HepG2 (cell line): ENCODE results near the gene SRRM2. TPM values are rescaled to one million over a fixed set of nuclear protein-coding genes. Genes with fewer than 3 reads are reported as not detected.

ENCODE experiments used
- ATF7-NPFF ChIP-seq: sonication (generic); formaldehyde crosslinking; IDR thresholded peaks from 2 replicates; pipeline ENCODE4 v1.8.1; 2023; ENCODE audit warnings: mild to moderate bottlenecking, low read depth, missing genetic modification reagents, moderate library complexity
- CAMTA2 ChIP-seq: sonication (generic); formaldehyde crosslinking; IDR thresholded peaks from 2 replicates; pipeline ENCODE4 v1.4.0; 2020; ENCODE audit warnings: mild to moderate bottlenecking, missing genetic modification reagents, borderline replicate concordance
- CHD2 ChIP-seq: IDR thresholded peaks from 2 replicates; pipeline ENCODE4 v1.6.1; 2011; ENCODE audit warnings: low read depth, low read length, improper control_type of control experiment
- CHD4 ChIP-seq: fragments of 200-600 bp; sonication (generic); IDR thresholded peaks from 2 replicates; pipeline ENCODE4 v1.7.0; 2017; ENCODE audit warnings: mild to moderate bottlenecking, low read length, borderline replicate concordance
- DNMT3B ChIP-seq: conservative IDR thresholded peaks from 2 replicates; pipeline ENCODE4 v1.6.1; 2016; ENCODE audit warnings: missing biosample characterization, control low read depth
- FIP1L1 ChIP-seq: fragments of 200-400 bp; formaldehyde crosslinking; IDR thresholded peaks from 2 replicates; pipeline ENCODE4 v1.6.1; 2018; ENCODE audit warnings: low read depth, mild to moderate bottlenecking, low read length, moderate library complexity, borderline replicate concordance; ENCODE audit not compliant: insufficient read depth
- FLYWCH1 ChIP-seq: sonication (generic); formaldehyde crosslinking; IDR thresholded peaks from 2 replicates; pipeline ENCODE4 v1.8.1; 2023; ENCODE audit warnings: mild to moderate bottlenecking, missing genetic modification reagents
- GZF1 ChIP-seq: sonication (generic); formaldehyde crosslinking; IDR thresholded peaks from 2 replicates; pipeline ENCODE4 v1.5.1; 2020; ENCODE audit warnings: mild to moderate bottlenecking, missing genetic modification reagents
- IRF2 ChIP-seq: IDR thresholded peaks from 2 replicates; pipeline ENCODE4 v1.6.1; 2018; ENCODE audit warnings: missing genetic modification reagents, missing compliant biosample characterization
- KDM3A ChIP-seq: IDR thresholded peaks from 2 replicates; pipeline ENCODE4 v1.6.1; 2018; ENCODE audit warnings: low read depth, missing compliant biosample characterization
- LCORL ChIP-seq, 2 experiments: fragments of 450-650 bp in 1 of 2; sonication (generic) in 1 of 2; formaldehyde crosslinking in 1 of 2; IDR thresholded peaks; 2 replicates each; pipeline versions ENCODE4 v1.5.0 to v1.6.1; 2017 to 2020; ENCODE audit warnings: antibody characterized with exemption in 1 of 2, missing genetic modification reagents in 1 of 2
- MTA3 ChIP-seq: sonication (generic); formaldehyde crosslinking; IDR thresholded peaks from 2 replicates; pipeline ENCODE4 v1.4.0; 2020; ENCODE audit warnings: missing genetic modification reagents
- MXD4 ChIP-seq: IDR thresholded peaks from 2 replicates; pipeline ENCODE4 v1.6.1; 2016; ENCODE audit warnings: mild to moderate bottlenecking, missing biosample characterization, missing genetic modification reagents
- NCOA2 ChIP-seq: sonication (generic); formaldehyde crosslinking; IDR thresholded peaks from 2 replicates; pipeline ENCODE4 v1.8.0; 2022; ENCODE audit warnings: inconsistent platforms
- NFKBIZ ChIP-seq: IDR thresholded peaks from 2 replicates; pipeline ENCODE4 v1.6.1; 2018; ENCODE audit warnings: missing genetic modification reagents, missing compliant biosample characterization
- NKX3-1 ChIP-seq: sonication (generic); formaldehyde crosslinking; IDR thresholded peaks from 2 replicates; pipeline ENCODE4 v1.5.0; 2020; ENCODE audit warnings: missing genetic modification reagents
- PHF8 ChIP-seq: sonication (generic); formaldehyde crosslinking; IDR thresholded peaks from 2 replicates; pipeline ENCODE4 v1.5.0; 2020; ENCODE audit warnings: missing genetic modification reagents
- RAD21 ChIP-seq: fragments of 450-650 bp; formaldehyde crosslinking; IDR thresholded peaks from 2 replicates; pipeline ENCODE4 v1.5.0; 2020; ENCODE audit warnings: mild to moderate bottlenecking
- RBAK ChIP-seq: sonication (generic); formaldehyde crosslinking; IDR thresholded peaks from 2 replicates; pipeline ENCODE4 v1.5.1; 2020; ENCODE audit warnings: mild to moderate bottlenecking, missing genetic modification reagents
- SP1 ChIP-seq, 2 experiments: fragments of 450-650 bp in 1 of 2; sonication (generic) in 1 of 2; formaldehyde crosslinking in 1 of 2; IDR thresholded peaks; 2 replicates each; pipeline versions ENCODE4 v1.4.0 to v1.6.1; 2016 to 2020; ENCODE audit warnings: missing genetic modification reagents in 1 of 2
- SRY ChIP-seq: sonication (generic); formaldehyde crosslinking; IDR thresholded peaks from 2 replicates; pipeline ENCODE4 v1.8.0; 2022; ENCODE audit warnings: mild to moderate bottlenecking, missing genetic modification reagents
- TBX3 ChIP-seq: fragments of 450-650 bp; IDR thresholded peaks from 2 replicates; pipeline ENCODE4 v1.6.1; 2017; ENCODE audit warnings: antibody characterized with exemption, mild to moderate bottlenecking, inconsistent platforms, borderline replicate concordance
- ZBTB7A ChIP-seq: sonication (generic); formaldehyde crosslinking; IDR thresholded peaks from 2 replicates; pipeline ENCODE4 v1.8.0; 2022; ENCODE audit warnings: mild to moderate bottlenecking, missing genetic modification reagents
- ZNF296 ChIP-seq: sonication (generic); formaldehyde crosslinking; conservative IDR thresholded peaks from 2 replicates; pipeline ENCODE4 v1.5.0; 2020; ENCODE audit warnings: mild to moderate bottlenecking, missing genetic modification reagents
- ZNF598 ChIP-seq: sonication (generic); formaldehyde crosslinking; IDR thresholded peaks from 2 replicates; pipeline ENCODE4 v1.5.1; 2020; ENCODE audit warnings: mild to moderate bottlenecking, missing genetic modification reagents, borderline replicate concordance
- ZNF644 ChIP-seq: IDR thresholded peaks from 2 replicates; pipeline ENCODE4 v1.6.1; 2016; ENCODE audit warnings: low read depth
- polyA plus RNA-seq, 8 experiments: library from polyadenylated mRNA; depleted of rRNA in 3 of 8; stranded (reverse) in 7 of 8; unstranded in 1 of 8; fragments of >200 nt; fragmentation: Illumina TruSeq in 4 of 8; extraction: Trizol in 4 of 8; gene quantifications; 2 replicates each; pipeline versions ENCODE4 v1.2.1 to v1.2.3, GENCODE V29; 2011 to 2016; ENCODE audit warnings: low read depth in 4 of 8, missing spikeins in 1 of 8, mixed read lengths in 1 of 8; ENCODE audit not compliant: insufficient read depth in 1 of 8
- total RNA-seq, 5 experiments: library from RNA; depleted of rRNA; stranded (reverse); fragments of >200 nt; fragmentation: Illumina TruSeq; extraction: Trizol; gene quantifications; 2 replicates each; pipeline ENCODE4 v1.2.3, GENCODE V29; 2016; ENCODE audit warnings: low read depth in 1 of 5
- TF ChIP-seq, protein P1 (sequence below): sonication (generic); formaldehyde crosslinking; IDR thresholded peaks from 2 replicates; pipeline ENCODE4 v1.5.1; 2020; ENCODE audit warnings: missing genetic modification reagents, mild to moderate bottlenecking, borderline replicate concordance
- TF ChIP-seq, protein P2 (sequence below): sonication (generic); formaldehyde crosslinking; IDR thresholded peaks from 2 replicates; pipeline ENCODE4 v1.8.1; 2023; ENCODE audit warnings: mild to moderate bottlenecking, missing genetic modification reagents, borderline replicate concordance
- TF ChIP-seq, protein P3 (sequence below): sonication (generic); formaldehyde crosslinking; IDR thresholded peaks from 2 replicates; pipeline ENCODE4 v1.4.0; 2020; ENCODE audit warnings: mild to moderate bottlenecking, missing genetic modification reagents

SRRM2 gene
- total and polyA plus RNA-seq, 2 of the 13 experiments (the other 11 are each of a cell fraction or from before 2014, with no cell fraction given) = 50.4 to 112 TPM

DNA sequence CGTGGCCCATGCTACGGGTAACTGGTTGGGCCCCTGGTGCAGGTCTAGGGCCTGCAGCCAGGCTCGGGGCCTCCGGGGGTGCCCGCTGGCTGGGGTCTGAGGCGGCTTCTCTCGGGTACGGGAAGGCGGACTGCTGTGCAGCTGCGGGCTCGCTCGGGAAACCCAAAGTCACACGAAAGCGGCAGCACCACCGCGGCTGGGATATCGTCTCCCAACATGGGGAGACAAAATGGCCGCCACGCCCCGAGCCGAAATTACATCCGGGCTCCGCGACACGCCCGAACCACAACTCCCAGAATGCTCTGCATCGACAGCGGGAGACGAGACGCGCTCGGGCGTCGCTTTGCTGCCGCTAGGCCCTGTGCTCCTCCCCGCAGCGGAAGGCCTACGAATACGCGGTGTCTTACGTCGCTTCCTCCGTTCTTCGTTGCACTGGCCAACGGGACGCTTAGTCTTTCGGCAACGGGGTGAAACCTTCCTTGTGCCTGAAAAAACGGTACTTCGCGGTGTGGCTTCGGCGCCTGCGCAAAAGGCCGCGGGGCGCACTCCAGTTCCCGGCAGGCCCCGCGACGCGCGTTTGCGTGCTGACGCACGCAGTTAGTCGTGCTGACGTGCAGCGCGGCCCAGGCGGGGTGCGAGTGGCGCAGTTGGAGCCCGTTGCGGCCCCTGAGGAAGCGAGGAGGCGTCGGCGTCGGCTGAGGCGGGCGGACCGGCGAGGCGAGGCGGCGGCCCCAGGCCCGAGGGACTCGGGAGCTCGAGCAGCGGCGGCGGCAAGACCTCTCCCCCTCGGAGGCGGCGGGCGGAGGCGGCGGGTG lies at the start of gene SRRM2 (continued):
- peak; percentile 9; the same call in 1 of the 2 replicates for TF ChIP-seq KDM3A (CRISPR knock-in tag)
- TF ChIP-seq MTA3 (CRISPR knock-in tag) = no peak
- no peak for TF ChIP-seq ZNF296 (CRISPR knock-in tag)
- no peak for TF ChIP-seq CAMTA2 (CRISPR knock-in tag)
- 0 out of 2 replicates have a peak, but pooled peaks have one; percentile 7 for TF ChIP-seq ZNF644 (CRISPR knock-in tag)
- no peak for TF ChIP-seq SP1 (IDR thresholded peaks at IDR 0.05)
- TF ChIP-seq SP1 (CRISPR knock-in tag; IDR thresholded peaks at IDR 0.05) = no peak; the same call in none of the 2 replicates
- TF ChIP-seq RBAK (CRISPR knock-in tag) = peak; percentile 41; the same call in 1 of the 2 replicates
- TF ChIP-seq ZNF598 (CRISPR knock-in tag) = no peak; the same call in 1 of the 2 replicates
- TF ChIP-seq, protein P1, sequence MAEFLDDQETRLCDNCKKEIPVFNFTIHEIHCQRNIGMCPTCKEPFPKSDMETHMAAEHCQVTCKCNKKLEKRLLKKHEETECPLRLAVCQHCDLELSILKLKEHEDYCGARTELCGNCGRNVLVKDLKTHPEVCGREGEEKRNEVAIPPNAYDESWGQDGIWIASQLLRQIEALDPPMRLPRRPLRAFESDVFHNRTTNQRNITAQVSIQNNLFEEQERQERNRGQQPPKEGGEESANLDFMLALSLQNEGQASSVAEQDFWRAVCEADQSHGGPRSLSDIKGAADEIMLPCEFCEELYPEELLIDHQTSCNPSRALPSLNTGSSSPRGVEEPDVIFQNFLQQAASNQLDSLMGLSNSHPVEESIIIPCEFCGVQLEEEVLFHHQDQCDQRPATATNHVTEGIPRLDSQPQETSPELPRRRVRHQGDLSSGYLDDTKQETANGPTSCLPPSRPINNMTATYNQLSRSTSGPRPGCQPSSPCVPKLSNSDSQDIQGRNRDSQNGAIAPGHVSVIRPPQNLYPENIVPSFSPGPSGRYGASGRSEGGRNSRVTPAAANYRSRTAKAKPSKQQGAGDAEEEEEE = no peak
- no peak for TF ChIP-seq NCOA2 (CRISPR knock-in tag)
- 0 out of 2 replicates have a peak, but pooled peaks have one; percentile 44 for TF ChIP-seq FIP1L1
- 0 out of 2 replicates have a peak, but pooled peaks have one; percentile 5 for TF ChIP-seq LCORL (IDR thresholded peaks at IDR 0.05)
- peak; percentile 89 for TF ChIP-seq LCORL (CRISPR knock-in tag; IDR thresholded peaks at IDR 0.05)
- TF ChIP-seq NKX3-1 = peak; percentile 60; the same call in 1 of the 2 replicates
- TF ChIP-seq GZF1 = no peak
- no peak for TF ChIP-seq CHD4
- TF ChIP-seq NFKBIZ (CRISPR knock-in tag) = peak; percentile 56
- TF ChIP-seq PHF8 (CRISPR knock-in tag) = peak; percentile 88
- 0 out of 2 replicates have a peak, but pooled peaks have one; percentile 29 for TF ChIP-seq TBX3
- TF ChIP-seq, protein P2, sequence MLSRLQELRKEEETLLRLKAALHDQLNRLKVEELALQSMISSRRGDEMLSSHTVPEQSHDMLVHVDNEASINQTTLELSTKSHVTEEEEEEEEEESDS = no peak
- peak; percentile 65 for TF ChIP-seq ATF7-NPFF (CRISPR knock-in tag)
- TF ChIP-seq, protein P3, sequence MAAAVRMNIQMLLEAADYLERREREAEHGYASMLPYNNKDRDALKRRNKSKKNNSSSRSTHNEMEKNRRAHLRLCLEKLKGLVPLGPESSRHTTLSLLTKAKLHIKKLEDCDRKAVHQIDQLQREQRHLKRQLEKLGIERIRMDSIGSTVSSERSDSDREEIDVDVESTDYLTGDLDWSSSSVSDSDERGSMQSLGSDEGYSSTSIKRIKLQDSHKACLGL (CRISPR knock-in tag) = peak; percentile 79
- no peak for TF ChIP-seq FLYWCH1 (CRISPR knock-in tag)
- peak; percentile 58 for TF ChIP-seq RAD21 (CRISPR knock-in tag)
- TF ChIP-seq IRF2 (CRISPR knock-in tag) = peak; percentile 88
- TF ChIP-seq ZBTB7A (CRISPR knock-in tag) = no peak
- peak; percentile 9; the same call in 1 of the 2 replicates for TF ChIP-seq DNMT3B (CRISPR knock-in tag)
- TF ChIP-seq CHD2 = no peak
- peak; percentile 54; the same call in 1 of the 2 replicates for TF ChIP-seq MXD4 (CRISPR knock-in tag)
- peak; percentile 77; the same call in 1 of the 2 replicates for TF ChIP-seq SRY
